GM18951 (cell line): ENCODE measurements around the gene NPIPB2.
"Not testable (repeated sequence)": the region's sequence is repeated elsewhere in the genome, so short reads cannot be mapped to it uniquely, and the experiment has no call there.

Experiments used
- POLR2A ChIP-seq: IDR thresholded peaks from 4 replicates; pipeline ENCODE4 v1.6.1; 2011; ENCODE audit warnings: mild to moderate bottlenecking; ENCODE audit not compliant: insufficient read length, insufficient read depth; ENCODE audit errors: extremely low read depth
- in situ Hi-C: fragments of 300-500 bp; cut with MboI; formaldehyde crosslinking; loops from one replicate; pipeline ENCODE4 v1.12.0; 2022; ENCODE audit warnings: low sequenced_read_pairs, mixed read lengths, inconsistent platforms; ENCODE audit not compliant: unreplicated experiment

NPIPB2 gene

GRCh38 chr16:11948819-11949218 lies 7.0 kb upstream of the NPIPB2 start:
- in situ Hi-C loops, result no loop called here
- no peak for TF ChIP-seq POLR2A

DNA sequence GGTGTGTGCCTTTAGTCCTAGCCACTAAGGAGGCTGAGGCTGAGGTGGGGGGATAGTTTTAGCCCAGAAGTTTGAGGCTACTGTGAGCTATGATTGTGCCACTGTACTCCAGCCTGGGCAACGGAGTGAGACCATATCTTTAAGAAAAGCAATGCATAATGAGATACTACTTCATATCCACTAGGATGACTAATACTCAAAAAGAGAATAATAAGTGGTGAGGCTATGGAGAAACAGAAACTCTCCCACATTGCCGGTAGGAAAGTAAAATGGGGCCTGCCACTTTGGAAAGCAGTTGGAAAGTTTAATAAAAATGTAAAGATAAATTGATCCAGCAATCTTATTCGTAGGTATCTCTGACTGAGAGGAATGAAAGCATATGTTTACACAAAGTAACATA lies 4.6 kb upstream of the NPIPB2 start:
- in situ Hi-C loops, result no loop called here

DNA sequence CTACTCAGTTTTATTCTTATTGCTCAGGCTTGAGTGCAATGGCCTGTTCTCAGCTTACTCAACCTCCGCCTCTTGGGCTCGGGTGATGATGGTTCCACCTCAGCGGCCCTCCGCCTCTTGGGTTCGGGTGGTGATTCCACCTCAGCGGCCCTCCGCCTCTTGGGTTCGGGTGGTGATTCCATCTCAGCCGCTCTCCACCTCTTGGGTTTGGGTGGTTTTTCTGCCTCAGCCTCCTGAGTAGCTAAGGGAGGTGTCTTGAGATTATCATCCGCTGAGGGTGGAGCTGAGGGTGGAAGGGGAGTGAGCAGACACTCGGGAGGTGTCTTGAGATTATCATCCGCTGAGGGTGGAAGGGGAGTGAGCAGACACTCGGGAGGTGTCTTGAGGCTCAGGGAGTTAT lies 14.5 kb downstream of the NPIPB2 start:
- in situ Hi-C loops, result not testable (repeated sequence)

More for the DNA sequence above, 4.6 kb upstream of the NPIPB2 start:
- no peak for TF ChIP-seq POLR2A

- in situ Hi-C loops, result not testable (repeated sequence)
Measured at GRCh38 chr16:11924046-11924445, 17.8 kb downstream of the NPIPB2 start.

GRCh38 chr16:11916524-11917285 lies 25.1 kb downstream of the NPIPB2 start:
- in situ Hi-C loops, result no loop called here
- no peak for TF ChIP-seq POLR2A

GRCh38 chr16:11915644-11916523 lies 26.0 kb downstream of the NPIPB2 start, which contains the start of gene GSPT1:
Gene GSPT1, minus strand, starts transcription at chr16:11915956. Its CDS starts 236 bp downstream, at chr16:11915720.
- TF ChIP-seq POLR2A, result peak; percentile 80
- in situ Hi-C loops, result no loop called here

DNA sequence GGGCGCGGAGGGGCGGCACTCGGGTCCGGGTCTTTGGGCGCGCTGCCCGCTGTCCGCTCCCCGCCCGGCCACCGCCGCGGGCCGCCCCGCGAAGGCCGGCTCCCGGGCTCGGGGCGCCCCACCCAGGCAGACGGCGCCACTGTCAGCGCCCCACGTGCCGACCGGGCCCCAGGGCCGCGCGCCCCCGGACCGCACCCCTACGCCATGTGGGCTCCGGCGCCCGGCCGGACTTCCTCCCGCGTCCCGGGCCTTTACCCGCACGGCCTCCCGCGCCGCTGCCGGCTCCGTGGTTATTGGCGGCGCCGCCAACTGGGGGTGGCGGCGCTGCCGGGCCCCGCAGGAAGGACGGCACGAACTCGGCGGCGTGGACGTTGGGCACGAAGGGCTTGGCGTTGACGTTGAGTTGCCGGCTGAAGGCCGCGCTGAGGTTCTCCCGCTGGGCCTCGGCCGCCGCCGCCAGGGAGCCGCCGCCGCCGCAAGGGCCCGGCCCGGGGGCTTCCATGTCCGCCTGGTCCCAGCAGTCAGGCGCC lies 26.7 kb downstream of the NPIPB2 start:
- TF ChIP-seq POLR2A, result no peak
- in situ Hi-C loops, result no loop called here

GRCh38 chr16:11914210-11915113 lies 27.4 kb downstream of the NPIPB2 start:
- in situ Hi-C loops, result no loop called here
- no peak for TF ChIP-seq POLR2A

DNA sequence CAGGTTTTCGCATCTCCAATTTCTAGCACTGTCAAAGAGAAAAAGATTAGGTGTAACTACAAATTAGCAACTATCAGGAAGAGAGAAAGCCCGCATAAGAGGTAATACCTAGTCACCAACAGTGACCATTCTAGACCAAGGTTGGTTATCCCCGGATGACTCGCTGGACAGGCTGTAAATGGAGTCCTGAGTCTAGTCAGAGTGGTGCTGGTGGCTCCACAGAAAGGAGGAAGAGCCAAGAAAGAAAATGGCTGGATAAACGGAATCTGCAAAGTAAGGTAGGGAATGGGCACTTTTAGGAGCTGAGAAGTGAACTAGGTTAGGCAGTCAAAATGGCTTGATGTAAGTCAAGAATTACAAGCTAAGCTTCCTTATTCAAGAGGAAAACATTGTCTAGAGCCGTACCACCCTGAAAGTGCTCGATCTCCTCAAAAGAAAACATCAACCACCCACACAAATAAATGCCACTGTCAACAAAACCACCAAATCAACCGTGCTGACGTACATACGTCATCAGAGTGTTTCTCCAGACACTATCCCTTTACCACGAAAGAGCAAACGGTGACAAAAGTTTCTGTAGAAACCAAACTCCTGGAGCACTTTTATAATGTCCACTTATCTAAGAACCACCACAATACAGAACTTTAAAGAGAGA lies 28.3 kb downstream of the NPIPB2 start:
- in situ Hi-C loops, result no loop called here
- TF ChIP-seq POLR2A, result no peak

DNA sequence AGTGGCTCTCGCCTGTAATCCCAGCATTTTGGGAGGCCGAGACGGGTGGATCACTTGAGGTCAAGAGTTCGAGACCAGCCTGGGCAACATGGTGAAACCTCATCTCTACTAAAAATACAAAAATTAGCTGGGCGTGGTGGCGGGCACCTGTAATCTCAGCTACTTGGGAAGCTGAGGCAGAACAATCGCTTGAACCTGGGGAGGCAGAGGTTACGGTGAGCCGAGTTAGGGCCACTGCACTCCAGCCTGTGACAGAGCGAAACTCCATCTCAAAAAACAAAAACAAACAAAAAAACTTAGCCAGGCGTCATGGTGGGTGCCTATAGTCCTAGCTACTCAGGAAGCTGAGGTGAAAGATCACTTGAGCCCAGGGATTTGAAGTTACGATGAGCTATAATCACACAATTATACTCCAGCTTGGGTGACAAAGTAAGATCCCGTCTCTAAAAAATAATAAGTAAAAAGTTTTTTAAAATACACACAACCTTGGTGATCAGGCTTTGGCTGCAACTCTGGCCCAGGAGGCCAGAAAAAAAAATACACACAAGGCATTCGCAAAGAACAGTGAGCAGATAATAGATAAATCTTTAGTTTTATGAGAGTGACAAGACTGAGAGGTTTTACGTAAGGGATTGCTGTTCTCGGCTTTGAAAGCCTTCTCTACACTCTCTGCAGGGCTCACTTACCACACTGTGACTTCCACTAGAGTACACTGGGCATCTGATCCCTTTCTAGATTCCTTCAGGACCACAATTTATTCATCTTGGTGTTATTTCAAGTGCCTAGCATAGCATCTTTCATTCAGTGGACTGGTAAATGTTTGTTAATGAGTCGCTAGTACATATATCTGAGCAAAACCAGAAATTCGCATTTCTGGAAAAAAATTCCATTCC lies 31.9 kb downstream of the NPIPB2 start:
- in situ Hi-C loops, result no loop called here
- no peak for TF ChIP-seq POLR2A

DNA sequence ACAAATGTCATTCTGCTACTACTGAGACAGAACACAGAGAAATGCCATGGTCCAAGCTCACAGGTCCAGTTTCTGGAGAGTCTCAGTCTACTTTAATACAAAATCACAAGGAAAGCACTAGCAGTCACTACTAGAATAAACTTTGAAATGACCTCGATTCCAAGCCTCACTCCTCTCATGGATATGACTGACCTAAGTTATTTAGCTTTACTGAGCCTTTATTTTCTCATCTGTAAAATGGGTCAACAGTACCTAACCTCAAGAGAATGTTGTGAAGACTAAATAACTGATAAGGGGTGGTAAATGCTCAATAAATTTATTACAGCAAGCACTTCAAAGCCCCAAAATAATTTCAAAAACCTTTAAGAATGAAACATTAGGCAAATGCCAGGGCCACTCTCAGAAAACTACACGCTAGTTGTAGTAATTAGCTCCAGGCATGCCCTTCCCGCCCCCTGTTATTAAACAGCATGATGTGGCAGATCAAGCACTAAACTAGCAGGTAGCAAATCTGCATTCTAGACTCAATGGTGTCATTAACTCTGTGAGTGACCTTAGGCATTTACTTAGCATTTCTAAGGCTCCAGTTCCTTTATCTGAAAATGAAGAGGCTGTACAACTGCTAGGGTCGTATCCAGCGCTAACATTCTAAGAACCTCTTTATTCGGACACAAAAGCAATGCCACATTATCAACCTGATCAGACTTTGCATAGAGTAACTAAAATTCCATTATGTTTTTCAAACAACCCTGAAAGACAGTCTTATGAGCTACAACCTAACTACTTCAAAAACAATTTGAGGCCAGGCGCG lies 34.5 kb downstream of the NPIPB2 start:
- in situ Hi-C loops, result no loop called here
- TF ChIP-seq POLR2A, result no peak

- no peak for TF ChIP-seq POLR2A
- in situ Hi-C loops, result no loop called here
Measured at GRCh38 chr16:11903906-11904305, 37.9 kb downstream of the NPIPB2 start.
